H9 (cell line): ENCODE data around the gene DCST2. TPM values are rescaled to one million over a fixed set of nuclear protein-coding genes. Genes with fewer than 3 reads are reported as not detected.

Source experiments
- DNase-seq: peaks from one replicate; pipeline ENCODE4 v3.0.0-alpha.2; 2017
- H2AFZ ChIP-seq: one replicate; pipeline ENCODE4 v1.6.1; 2013; ENCODE audit warnings: mild to moderate bottlenecking, low read length, control low read depth, moderate library complexity
- H2AK5ac ChIP-seq: 2 replicates; pipeline ENCODE4 v1.6.1; 2013; ENCODE audit warnings: low read length, control low read depth, mixed read lengths; ENCODE audit not compliant: insufficient read length
- H2BK120ac ChIP-seq: one replicate; pipeline ENCODE4 v1.6.1; 2013; ENCODE audit warnings: low read depth, mild to moderate bottlenecking, low read length, control low read depth, inconsistent platforms; ENCODE audit not compliant: poor library complexity, severe bottlenecking
- H2BK12ac ChIP-seq: 2 replicates; pipeline ENCODE4 v1.6.1; 2013; ENCODE audit warnings: low read length, control low read depth, mixed read lengths, low read depth; ENCODE audit not compliant: insufficient read length
- H2BK15ac ChIP-seq: 2 replicates; pipeline ENCODE4 v1.6.1; 2013; ENCODE audit warnings: low read depth, low read length, control low read depth
- H2BK20ac ChIP-seq: one replicate; pipeline ENCODE4 v1.6.1; 2013; ENCODE audit warnings: low read depth, mild to moderate bottlenecking, low read length, control low read depth, inconsistent platforms; ENCODE audit not compliant: poor library complexity, severe bottlenecking
- H2BK5ac ChIP-seq: 2 replicates; pipeline ENCODE4 v1.6.1; 2013; ENCODE audit warnings: low read length, control low read depth, mixed read lengths; ENCODE audit not compliant: insufficient read length
- H3K14ac ChIP-seq: 2 replicates; pipeline ENCODE4 v1.6.1; 2013; ENCODE audit warnings: low read length, control low read depth; ENCODE audit not compliant: insufficient read depth
- H3K18ac ChIP-seq: 2 replicates; pipeline ENCODE4 v1.6.1; 2013; ENCODE audit warnings: low read depth, mild to moderate bottlenecking, mixed read lengths, low read length, control low read depth; ENCODE audit not compliant: insufficient read length
- H3K23ac ChIP-seq: 2 replicates; pipeline ENCODE4 v1.6.1; 2013; ENCODE audit warnings: low read length, control low read depth, mixed read lengths, low read depth; ENCODE audit not compliant: insufficient read length
- H3K23me2 ChIP-seq: 2 replicates; pipeline ENCODE4 v1.6.1; 2013; ENCODE audit warnings: low read depth, mild to moderate bottlenecking, mixed read lengths, low read length, control low read depth; ENCODE audit not compliant: insufficient read length, poor library complexity, severe bottlenecking
- H3K27ac ChIP-seq: 2 replicates; pipeline ENCODE4 v1.5.1; 2013; ENCODE audit warnings: low read length, control low read depth, mixed read lengths, low read depth; ENCODE audit not compliant: insufficient read length
- H3K27me3 ChIP-seq: 2 replicates; pipeline ENCODE4 v1.6.1; 2013; ENCODE audit warnings: low read length, control low read depth, inconsistent platforms; ENCODE audit not compliant: insufficient read depth
- H3K4ac ChIP-seq: 2 replicates; pipeline ENCODE4 v1.6.1; 2013; ENCODE audit warnings: low read depth, mild to moderate bottlenecking, control low read depth, inconsistent platforms, low read length, moderate library complexity
- H3K4me1 ChIP-seq: 2 replicates; pipeline ENCODE4 v1.6.1; 2013; ENCODE audit warnings: low read length, control low read depth, inconsistent platforms; ENCODE audit not compliant: insufficient read depth
- H3K4me2 ChIP-seq: 2 replicates; pipeline ENCODE4 v1.6.1; 2013; ENCODE audit warnings: low read length, control low read depth, mixed read lengths; ENCODE audit not compliant: insufficient read length, insufficient read depth
- H3K56ac ChIP-seq: 2 replicates; pipeline ENCODE4 v1.6.1; 2013; ENCODE audit warnings: low read depth, mild to moderate bottlenecking, mixed read lengths, low read length, control low read depth; ENCODE audit not compliant: insufficient read length
- H3K79me1 ChIP-seq: 2 replicates; pipeline ENCODE4 v1.6.1; 2013; ENCODE audit warnings: low read depth, mild to moderate bottlenecking, moderate library complexity, low read length, control low read depth, inconsistent platforms; ENCODE audit not compliant: insufficient read depth, poor library complexity, severe bottlenecking
- H3K79me2 ChIP-seq: 2 replicates; pipeline ENCODE4 v1.6.1; 2013; ENCODE audit warnings: low read length, control low read depth, inconsistent platforms; ENCODE audit not compliant: insufficient read depth
- H3K9ac ChIP-seq: 2 replicates; pipeline ENCODE4 v1.6.1; 2013; ENCODE audit warnings: low read length, control low read depth, mixed read lengths; ENCODE audit not compliant: insufficient read length; ENCODE audit errors: extremely low read depth
- H3K9me3 ChIP-seq: one replicate; pipeline ENCODE4 v1.6.1; 2013; ENCODE audit warnings: low read depth, low read length, inconsistent platforms; ENCODE audit not compliant: control insufficient read depth
- H3T11ph ChIP-seq: one replicate; pipeline ENCODE4 v1.6.1; 2013; ENCODE audit warnings: mild to moderate bottlenecking, low read length, control low read depth, inconsistent platforms
- H4K20me1 ChIP-seq: one replicate; pipeline ENCODE4 v1.6.1; 2013; ENCODE audit not compliant: control insufficient read depth, insufficient read length, insufficient read depth
- H4K5ac ChIP-seq: 2 replicates; pipeline ENCODE4 v1.6.1; 2013; ENCODE audit warnings: low read depth, mild to moderate bottlenecking, mixed read lengths, low read length, control low read depth; ENCODE audit not compliant: insufficient read length
- H4K8ac ChIP-seq: replicated peaks from 2 replicates; pipeline ENCODE4 v1.6.1; 2013; ENCODE audit warnings: low read length, control low read depth, mixed read lengths, low read depth; ENCODE audit not compliant: insufficient read length
- H4K91ac ChIP-seq: 2 replicates; pipeline ENCODE4 v1.6.1; 2013; ENCODE audit warnings: low read depth, mild to moderate bottlenecking, moderate library complexity, mixed read lengths, low read length, control low read depth; ENCODE audit not compliant: insufficient read length
- H3K27ac Mint-ChIP-seq, 3 experiments: 2 replicates in 2 of 3; 3 replicates in 1 of 3; pipeline ENCODE4 v1.8.0; 2020 to 2021; ENCODE audit warnings: mixed read lengths in 3 of 3, mild to moderate bottlenecking in 1 of 3, moderate library complexity in 1 of 3
- H3K27me3 Mint-ChIP-seq: 2 replicates; pipeline ENCODE4 v1.8.0; 2021; ENCODE audit warnings: low read depth, mild to moderate bottlenecking, moderate library complexity, mixed read lengths
- H3K36me3 Mint-ChIP-seq, 3 experiments: 2 replicates in 2 of 3; 3 replicates in 1 of 3; pipeline ENCODE4 v1.8.0; 2020 to 2021; ENCODE audit warnings: low read depth in 3 of 3, mixed read lengths in 3 of 3; ENCODE audit not compliant: insufficient read depth in 1 of 3
- H3K4me1 Mint-ChIP-seq, 2 experiments: 2 replicates each; pipeline ENCODE4 v1.8.0; 2020; ENCODE audit warnings: mixed read lengths in 2 of 2
- H3K4me3 Mint-ChIP-seq, 2 experiments: 2 replicates in 1 of 2; 3 replicates in 1 of 2; pipeline ENCODE4 v1.8.0; 2020 to 2021; ENCODE audit warnings: mild to moderate bottlenecking in 2 of 2, mixed read lengths in 2 of 2, moderate library complexity in 1 of 2
- H3K9me3 Mint-ChIP-seq, 2 experiments: 2 replicates in 1 of 2; 3 replicates in 1 of 2; pipeline ENCODE4 v1.8.0; 2020; ENCODE audit warnings: mild to moderate bottlenecking in 2 of 2, mixed read lengths in 2 of 2, moderate library complexity in 1 of 2
- CTCF ChIP-seq: fragments of 200-600 bp; sonication (generic); conservative IDR thresholded peaks from 3 replicates; pipeline ENCODE4 v1.8.0; 2021; ENCODE audit warnings: antibody characterized with exemption, mild to moderate bottlenecking
- WGBS: extraction: QIAGEN DNeasy Blood & Tissue Kit; methylation state at CpG from one replicate; pipeline ENCODE4 v1.1.7; 2013; ENCODE audit warnings: missing lambda C conversion rate, low lambda C conversion rate, mixed read lengths; ENCODE audit not compliant: insufficient read length; ENCODE audit errors: extremely low coverage; 5-methylcytosine and 5-hydroxymethylcytosine counted together
- total RNA-seq: library from RNA; stranded (reverse); gene quantifications from 2 replicates; pipeline ENCODE4 v1.2.1, GENCODE V29; 2021

Gene DCST2
- total RNA-seq, 1 experiment from 2014 or later, result 0.35 TPM

- no peak overlapping the region; a peak in 2 of 7 replicates for H3K27ac Mint-ChIP-seq
- no peaks in the 10 kb centered on the region for H3K9me3 Mint-ChIP-seq
These were observed 5.2 kb upstream of the DCST2 start for GRCh38 chr1:155038602-155039307.

More at GRCh38 chr1:155038602-155039307, 5.2 kb upstream of the DCST2 start:
- H3K18ac ChIP-seq, result no peak overlapping the region
- H3K79me2 ChIP-seq, result no peaks in the 10 kb centered on the region
- no peak overlapping the region for H4K91ac ChIP-seq
- peaks cover 49% of the 10 kb centered on the region for H3K27me3 Mint-ChIP-seq
- H3K4me1 ChIP-seq, result no peaks in the 10 kb centered on the region
- no peak overlapping the region for H2AFZ ChIP-seq
- no peak overlapping the region for H2BK12ac ChIP-seq
- no peak overlapping the region for H2BK120ac ChIP-seq
- no peak overlapping the region for H3K4ac ChIP-seq
- no peaks in the 10 kb centered on the region for H3K9me3 ChIP-seq
- H3K56ac ChIP-seq, result no peak overlapping the region
- H3K79me1 ChIP-seq, result no peaks in the 10 kb centered on the region
- no peak for DNase-seq
- H2BK5ac ChIP-seq, result no peak overlapping the region
- no peaks in the 10 kb centered on the region for H3K27me3 ChIP-seq
- H3K14ac ChIP-seq, result no peak overlapping the region
- H3K4me2 ChIP-seq, result no peak overlapping the region
- no peak overlapping the region for H3K9ac ChIP-seq
- no peak overlapping the region for H4K8ac ChIP-seq
- H3K4me3 Mint-ChIP-seq, result no peak overlapping the region
- no peak overlapping the region for H2AK5ac ChIP-seq
- TF ChIP-seq CTCF, result no peak
- no peak overlapping the region for H4K5ac ChIP-seq
- H3K23me2 ChIP-seq, result no peaks in the 10 kb centered on the region
- H3K23ac ChIP-seq, result no peak overlapping the region
- no CpG with 5 or more reads among the region's 8 CpGs for WGBS
- H2BK20ac ChIP-seq, result no peak overlapping the region
- peaks cover 2% of the 10 kb centered on the region for H4K20me1 ChIP-seq
- no peak overlapping the region for H3K27ac ChIP-seq
- H3K36me3 Mint-ChIP-seq, result no peaks in the 10 kb centered on the region
- H3K4me1 Mint-ChIP-seq, result peaks cover 3 to 10% of the 10 kb centered on the region in 2 experiments; a peak in 2 of 4 replicates
- H3T11ph ChIP-seq, result no peak overlapping the region
- no peak overlapping the region for H2BK15ac ChIP-seq
